SK-N-SH (cell line): ENCODE measurements around the gene ZFAND2A. TPM values are rescaled to one million over a fixed set of nuclear protein-coding genes. Genes with fewer than 3 reads are reported as not detected.

Experiments
- CTCF ChIA-PET: fragments of 300-600, 350-600 bp; formaldehyde crosslinking; extraction: SDS; loops from one replicate; lab custom pipeline; 2021; lab: Yijun Ruan, JAX
- POLR2A ChIA-PET: fragments of 350-600 bp; sonication (Branson Sonifier 250); formaldehyde crosslinking; extraction: SDS; loops from one replicate; lab custom pipeline; 2020; ENCODE audit warnings: antibody characterized with exemption, inconsistent platforms; lab: Yijun Ruan, JAX
- DNase-seq: peaks from one replicate; pipeline ENCODE4 v3.0.0; 2012
- H2AFZ ChIP-seq: fragments of 200-600 bp; sonication (generic); 2 replicates; pipeline ENCODE4 v1.8.1; 2016; ENCODE audit warnings: antibody characterized with exemption, mild to moderate bottlenecking, low read depth
- H3F3A ChIP-seq: fragments of 200-600 bp; sonication (generic); replicated peaks from 2 replicates; pipeline ENCODE3; 2016; ENCODE audit warnings: antibody characterized with exemption, mild to moderate bottlenecking; ENCODE audit not compliant: insufficient read depth
- H3K27ac ChIP-seq, 2 experiments: fragments of 200-500 bp in 1 of 2; fragments of 200-600 bp in 1 of 2; sonication (Bioruptor generic) in 1 of 2; sonication (generic), shearing (Covaris generic) in 1 of 2; 2 replicates each; pipeline versions ENCODE4 v1.5.1 to v1.6.1; 2014 to 2016; ENCODE audit warnings: low read depth in 2 of 2, inconsistent platforms in 1 of 2, low read length in 1 of 2, mild to moderate bottlenecking in 1 of 2, mixed read lengths in 1 of 2
- H3K27me3 ChIP-seq: fragments of 200-600 bp; sonication (generic), shearing (Covaris generic); 2 replicates; pipeline ENCODE4 v1.6.1; 2016; ENCODE audit warnings: mixed run types; ENCODE audit not compliant: insufficient read depth
- H3K36me3 ChIP-seq, 2 experiments: fragments of 200-500 bp in 1 of 2; fragments of 200-600 bp in 1 of 2; sonication (Bioruptor generic) in 1 of 2; sonication (generic) in 1 of 2; replicated peaks in 1 of 2; 2 replicates each; pipeline versions ENCODE3 to v1.5.1; 2014 to 2016; ENCODE audit warnings: low read length in 1 of 2, mild to moderate bottlenecking in 1 of 2; ENCODE audit not compliant: insufficient read depth in 2 of 2, control insufficient read depth in 1 of 2
- H3K4me1 ChIP-seq, 2 experiments: fragments of 200-500 bp in 1 of 2; fragments of 200-600 bp in 1 of 2; sonication (Bioruptor generic) in 1 of 2; sonication (generic), shearing (Covaris generic) in 1 of 2; 2 replicates each; pipeline versions ENCODE4 v1.5.1 to v1.6.1; 2014 to 2016; ENCODE audit warnings: low read depth in 1 of 2, low read length in 1 of 2, mixed run types in 1 of 2; ENCODE audit not compliant: insufficient read depth in 2 of 2, control insufficient read depth in 1 of 2
- H3K4me2 ChIP-seq: fragments of 200-600 bp; sonication (generic), shearing (Covaris generic); 2 replicates; pipeline ENCODE4 v1.6.1; 2017; ENCODE audit warnings: mixed run types
- H3K4me3 ChIP-seq, 2 experiments: fragments of 200-500 bp in 1 of 2; fragments of 200-600 bp in 1 of 2; sonication (Bioruptor generic) in 1 of 2; sonication (generic), shearing (Covaris generic) in 1 of 2; 2 replicates each; pipeline versions ENCODE4 v1.5.1 to v1.8.1; 2014 to 2016; ENCODE audit warnings: low read depth in 2 of 2, inconsistent platforms in 1 of 2, low read length in 1 of 2, mild to moderate bottlenecking in 1 of 2, mixed read lengths in 1 of 2, moderate library complexity in 1 of 2
- H3K79me2 ChIP-seq: fragments of 200-600 bp; sonication (generic); 2 replicates; pipeline ENCODE4 v1.8.1; 2017; ENCODE audit warnings: mild to moderate bottlenecking; ENCODE audit not compliant: insufficient read depth
- H3K9ac ChIP-seq: fragments of 200-600 bp; sonication (generic); 2 replicates; pipeline ENCODE4 v1.6.1; 2017; ENCODE audit warnings: mixed run types
- H3K9me2 ChIP-seq: fragments of 200-600 bp; sonication (generic); 2 replicates; pipeline ENCODE4 v1.6.1; 2017; ENCODE audit warnings: mixed run types
- H3K9me3 ChIP-seq: fragments of 200-600 bp; sonication (generic); 2 replicates; pipeline ENCODE4 v1.6.1; 2017; ENCODE audit warnings: mixed run types, mild to moderate bottlenecking, moderate library complexity
- H4K20me1 ChIP-seq: fragments of 200-600 bp; sonication (generic); 2 replicates; pipeline ENCODE4 v1.6.1; 2017; ENCODE audit warnings: mild to moderate bottlenecking, mixed run types; ENCODE audit not compliant: insufficient read depth
- CHD2 ChIP-seq: fragments of 150-350 bp; IDR thresholded peaks from 2 replicates; pipeline ENCODE4 v1.6.1; 2018; ENCODE audit warnings: low read length; ENCODE audit not compliant: partially characterized antibody
- EP300 ChIP-seq, 2 experiments: IDR thresholded peaks; 2 replicates each; pipeline versions ENCODE4 v1.4.0 to v1.6.1; 2012; ENCODE audit warnings: borderline replicate concordance in 1 of 2, low read depth in 1 of 2, low read length in 1 of 2
- FOXM1 ChIP-seq: IDR thresholded peaks from 2 replicates; pipeline ENCODE4 v1.4.0; 2012; ENCODE audit warnings: low read depth, mild to moderate bottlenecking
- GATA2 ChIP-seq: sonication (generic); formaldehyde crosslinking; IDR thresholded peaks from 2 replicates; pipeline ENCODE4 v1.5.0; 2020; ENCODE audit warnings: mild to moderate bottlenecking, missing genetic modification reagents
- NRF1 ChIP-seq: IDR thresholded peaks from 2 replicates; pipeline ENCODE4 v1.6.1; 2012; ENCODE audit warnings: low read depth, mild to moderate bottlenecking, low read length
- POLR2AphosphoS5 ChIP-seq: IDR thresholded peaks from 2 replicates; pipeline ENCODE4 v1.6.1; 2012; ENCODE audit warnings: low read depth, low read length
- SIN3A ChIP-seq: IDR thresholded peaks from 2 replicates; pipeline ENCODE4 v1.6.1; 2012; ENCODE audit warnings: low read depth, mild to moderate bottlenecking, low read length, moderate library complexity, borderline replicate concordance
- SMC3 ChIP-seq: IDR thresholded peaks from 2 replicates; pipeline ENCODE4 v1.6.1; 2012; ENCODE audit warnings: low read depth, low read length, improper control_type of control experiment
- YY1 ChIP-seq: IDR thresholded peaks from 2 replicates; pipeline ENCODE4 v1.4.0; 2012; ENCODE audit warnings: low read depth, mild to moderate bottlenecking
- WGBS: methylation state at CpG from one replicate; pipeline ENCODE4 v1.1.6; 2017; ENCODE audit warnings: low lambda C conversion rate; 5-methylcytosine and 5-hydroxymethylcytosine counted together
- polyA plus RNA-seq, 3 experiments: library from polyadenylated mRNA; depleted of rRNA; stranded (reverse); fragments of >200 nt; gene quantifications; 2 replicates each; pipeline ENCODE4 v1.2.3, GENCODE V29; 2012
- TF ChIP-seq, protein P1 (sequence below): IDR thresholded peaks from 2 replicates; pipeline ENCODE4 v1.4.0; 2012; ENCODE audit warnings: low read depth, borderline replicate concordance
- TF ChIP-seq, protein P2 (sequence below): IDR thresholded peaks from 2 replicates; pipeline ENCODE4; 2012
- TF ChIP-seq, protein P3 (sequence below): IDR thresholded peaks from 2 replicates; pipeline ENCODE4 v1.4.0; 2012; ENCODE audit warnings: low read depth

ZFAND2A gene
- polyA plus RNA-seq, 1 of the 3 experiments (the other 2 are of a cell fraction) = 38.9 TPM

DNA sequence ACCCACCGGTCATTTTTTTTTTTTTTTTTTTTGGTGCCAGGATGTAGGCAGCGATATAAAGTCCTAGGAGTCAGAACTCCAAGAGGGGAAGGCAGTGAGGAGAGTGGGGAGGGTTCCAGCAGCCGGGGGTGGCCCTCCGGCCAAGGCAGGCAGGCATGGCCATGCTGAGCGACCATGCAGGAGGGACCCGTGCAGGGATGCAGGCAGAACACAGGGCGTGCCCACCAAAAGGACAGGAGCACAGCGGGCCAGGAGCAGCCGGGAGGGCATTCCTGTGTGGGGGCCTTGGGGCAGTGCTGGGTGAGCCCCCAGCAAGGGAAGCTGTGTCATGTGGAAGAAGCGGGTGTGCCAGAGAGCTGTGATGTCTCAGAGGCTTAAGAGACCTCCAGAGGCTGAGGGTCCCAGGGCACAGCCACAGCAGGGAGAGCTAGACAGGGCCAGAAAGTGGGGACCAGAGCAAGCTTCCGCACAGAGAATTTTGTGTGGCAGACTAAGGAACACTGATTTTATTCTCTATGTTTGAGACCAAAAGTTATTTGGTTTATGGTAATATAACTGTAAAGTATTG is 5.7 kb downstream of the ZFAND2A start:
- no peaks in the 10 kb centered on the region for H3K27me3 ChIP-seq
- no peaks in the 10 kb centered on the region for H3K9me2 ChIP-seq
- ChIA-PET CTCF (interaction anchor here (1.2 to 6.6 kb wide), 4 partner anchors 11 to 161 kb away, joined by 3 to 54 read pairs (median 10); no protein-coding TSS in a partner anchor), POLR2A (no interaction called here)
- no peak overlapping the region for H3K27ac ChIP-seq
- WGBS = 90% methylated on average over 11 of the region's 11 CpGs
- H3K36me3 ChIP-seq = peaks cover 47 to 53% of the 10 kb centered on the region in 2 experiments
- peaks cover 9 to 16% of the 10 kb centered on the region in 2 experiments for H3K4me1 ChIP-seq
- TF ChIP-seq POLR2AphosphoS5 (no peak), NRF1 (no peak), GATA2 (CRISPR knock-in tag) (no peak), CHD2 (no peak)
- TF ChIP-seq, protein P1, sequence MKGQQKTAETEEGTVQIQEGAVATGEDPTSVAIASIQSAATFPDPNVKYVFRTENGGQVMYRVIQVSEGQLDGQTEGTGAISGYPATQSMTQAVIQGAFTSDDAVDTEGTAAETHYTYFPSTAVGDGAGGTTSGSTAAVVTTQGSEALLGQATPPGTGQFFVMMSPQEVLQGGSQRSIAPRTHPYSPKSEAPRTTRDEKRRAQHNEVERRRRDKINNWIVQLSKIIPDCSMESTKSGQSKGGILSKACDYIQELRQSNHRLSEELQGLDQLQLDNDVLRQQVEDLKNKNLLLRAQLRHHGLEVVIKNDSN = no peak
- TF ChIP-seq, protein P2, sequence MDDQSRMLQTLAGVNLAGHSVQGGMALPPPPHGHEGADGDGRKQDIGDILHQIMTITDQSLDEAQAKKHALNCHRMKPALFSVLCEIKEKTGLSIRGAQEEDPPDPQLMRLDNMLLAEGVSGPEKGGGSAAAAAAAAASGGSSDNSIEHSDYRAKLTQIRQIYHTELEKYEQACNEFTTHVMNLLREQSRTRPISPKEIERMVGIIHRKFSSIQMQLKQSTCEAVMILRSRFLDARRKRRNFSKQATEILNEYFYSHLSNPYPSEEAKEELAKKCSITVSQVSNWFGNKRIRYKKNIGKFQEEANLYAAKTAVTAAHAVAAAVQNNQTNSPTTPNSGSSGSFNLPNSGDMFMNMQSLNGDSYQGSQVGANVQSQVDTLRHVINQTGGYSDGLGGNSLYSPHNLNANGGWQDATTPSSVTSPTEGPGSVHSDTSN = no peak
- H3K79me2 ChIP-seq = peaks cover 44% of the 10 kb centered on the region
- H3F3A ChIP-seq = peaks cover 5% of the 10 kb centered on the region
- no peaks in the 10 kb centered on the region for H3K9me3 ChIP-seq
- DNase-seq = no peak
- no peak overlapping the region for H3K4me3 ChIP-seq
- H4K20me1 ChIP-seq = no peaks in the 10 kb centered on the region; the same call in 1 of the 2 replicates
- no peak overlapping the region for H2AFZ ChIP-seq
- no peak overlapping the region for H3K4me2 ChIP-seq
- H3K9ac ChIP-seq = no peak overlapping the region

DNA sequence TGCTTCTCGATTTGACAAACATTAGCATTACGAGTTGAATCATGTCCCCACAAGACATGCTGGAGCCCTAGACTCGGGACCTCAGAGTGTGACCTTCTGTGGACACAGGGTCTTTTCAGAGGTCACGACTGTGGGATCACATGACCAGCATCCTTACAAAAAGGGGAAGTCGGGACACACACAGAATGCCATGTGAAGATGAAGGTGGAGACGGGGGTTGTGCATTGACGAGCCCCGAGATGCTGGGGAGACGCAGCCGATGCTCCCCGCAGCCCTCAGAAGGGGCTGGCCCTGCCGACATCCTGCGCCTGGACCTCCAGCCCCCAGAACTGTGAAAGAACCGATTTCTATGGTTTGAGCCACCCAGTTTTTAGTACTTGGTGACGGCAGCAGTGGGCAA is 7.5 kb downstream of the ZFAND2A start:
- POLR2A ChIA-PET = no interaction called here
- no peak for DNase-seq

More for the DNA sequence above, 7.5 kb downstream of the ZFAND2A start:
- Histone ChIP-seq H3K36me3 (peaks cover 40 to 45% of the 10 kb centered on the region in 2 experiments), H2AFZ (no peak overlapping the region), H3K79me2 (peaks cover 27% of the 10 kb centered on the region), H3K4me3 (no peak overlapping the region), H4K20me1 (no peaks in the 10 kb centered on the region), H3K4me1 (peaks cover 0 to 9% of the 10 kb centered on the region in 2 experiments; a peak in 2 of 4 replicates), H3F3A (peaks cover 5% of the 10 kb centered on the region), H3K27ac (no peak overlapping the region), H3K27me3 (no peaks in the 10 kb centered on the region), H3K9me3 (no peaks in the 10 kb centered on the region), H3K9ac (no peak overlapping the region), H3K4me2 (no peak overlapping the region), H3K9me2 (no peaks in the 10 kb centered on the region)
- TF ChIP-seq, protein P1 = no peak
- TF ChIP-seq SIN3A (no peak), EP300 (IDR thresholded peaks at IDR 0.05; ENCODE audit: borderline replicate concordance in 1 of 2, low read depth in 1 of 2, low read length in 1 of 2) (no peak), FOXM1 (no peak), YY1 (no peak), SMC3 (no peak)
- TF ChIP-seq, protein P3, sequence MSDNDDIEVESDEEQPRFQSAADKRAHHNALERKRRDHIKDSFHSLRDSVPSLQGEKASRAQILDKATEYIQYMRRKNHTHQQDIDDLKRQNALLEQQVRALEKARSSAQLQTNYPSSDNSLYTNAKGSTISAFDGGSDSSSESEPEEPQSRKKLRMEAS = no peak
- WGBS = 94% methylated on average over 15 of the region's 15 CpGs
- CTCF ChIA-PET = interaction anchor here (0.7 to 5.0 kb wide), 3 partner anchors 24 to 159 kb away, joined by 3 to 57 read pairs (median 10); partner anchors contain the start of gene GPER1
